ENCODE measurements around the gene SPNS2. TPM values are rescaled to one million over a fixed set of nuclear protein-coding genes. Genes with fewer than 3 reads are reported as not detected.

Gene SPNS2
- total and polyA plus RNA-seq, 2 of the 8 experiments (the other 6 are each of a cell fraction or from before 2014, with no cell fraction given): 1.2 to 1.5 TPM

DNA sequence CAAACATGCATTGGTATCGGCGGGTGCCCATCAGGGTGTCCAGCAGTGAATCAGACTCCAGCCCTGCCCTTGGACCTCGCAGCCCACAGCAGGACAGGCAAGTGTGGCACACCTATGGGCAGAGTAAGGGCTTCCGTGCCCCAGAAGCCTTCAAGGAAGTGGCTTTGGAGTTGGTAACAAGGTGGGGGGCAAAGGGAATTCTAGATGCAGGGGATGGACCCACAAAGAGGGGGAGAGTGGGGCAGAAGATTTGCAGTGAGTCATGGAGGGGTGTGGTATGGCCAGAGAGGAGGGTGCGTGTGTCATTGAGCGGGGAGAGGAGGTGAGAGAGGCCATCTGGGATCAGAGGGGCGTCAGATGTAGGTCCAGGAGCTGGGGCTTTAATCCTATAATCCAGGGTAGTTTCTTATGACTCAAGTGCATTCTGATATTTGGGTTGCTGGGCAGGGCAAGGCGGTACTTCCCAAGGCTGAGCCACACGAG is 8.5 kb upstream of the SPNS2 start:
- no peak overlapping the region for H3K9ac ChIP-seq (replicated peaks in 1 of 4; ENCODE audit: extremely low read depth in 1 of 4, low read depth in 3 of 4, low read length in 3 of 4)
- WGBS, 2 experiments (ENCODE audit: extremely low coverage in 1 of 2, insufficient coverage in 1 of 2, insufficient read length in 1 of 2, insufficient replicate concordance in 2 of 2, low coverage in 1 of 2, low lambda C conversion rate in 2 of 2, missing lambda C conversion rate in 1 of 2): 86% methylated on average over 9 of the region's 9 CpGs; no CpG with 5 or more reads in 1 of the 2 experiments
- H3K9me3 ChIP-seq (ENCODE audit: insufficient read depth in 2 of 2, low read depth in 1 of 2, low read length in 1 of 2): no peaks in the 10 kb centered on the region
- no peak overlapping the region for H4K5ac ChIP-seq (ENCODE audit: insufficient read length, low read depth, low read length)
- H3K4me2 ChIP-seq (ENCODE audit: insufficient read depth in 1 of 2, low read depth in 2 of 2, low read length in 2 of 2): no peak overlapping the region
- H2BK20ac ChIP-seq (ENCODE audit: low read length): no peak overlapping the region
- no peak overlapping the region for H2AFZ ChIP-seq (ENCODE audit: low read length)
- H2BK15ac ChIP-seq (ENCODE audit: low read length): no peak overlapping the region
- no peak overlapping the region for H2AK5ac ChIP-seq (ENCODE audit: low read depth, low read length)
- H3K56ac ChIP-seq (replicated peaks; ENCODE audit: insufficient read length, low read depth, low read length): no peak overlapping the region
- H3K14ac ChIP-seq (ENCODE audit: insufficient read length): no peak overlapping the region
- H2BK5ac ChIP-seq (ENCODE audit: low read depth, low read length): no peak overlapping the region
- no peak overlapping the region for H3K4me3 ChIP-seq (ENCODE audit: extremely low read depth in 1 of 4, insufficient read depth in 2 of 4, low read depth in 3 of 4, low read length in 4 of 4)
- H3K23me2 ChIP-seq (ENCODE audit: low read depth, low read length): no peaks in the 10 kb centered on the region
- H2BK120ac ChIP-seq (replicated peaks; ENCODE audit: low read depth, low read length): no peak overlapping the region
- H3K79me1 ChIP-seq (ENCODE audit: low read depth, low read length): no peaks in the 10 kb centered on the region
- no peak overlapping the region for H3K4ac ChIP-seq (replicated peaks; ENCODE audit: insufficient read length, low read depth, low read length)
- no peak overlapping the region for H4K8ac ChIP-seq (ENCODE audit: extremely low read depth, insufficient read depth, low read length)
- POLR2A ChIA-PET (ENCODE audit: partially characterized antibody): no interaction called here
- H2BK12ac ChIP-seq (ENCODE audit: low read depth, low read length): no peak overlapping the region
- H3K23ac ChIP-seq (ENCODE audit: insufficient read length): no peak overlapping the region
- no peaks in the 10 kb centered on the region for H3K27me3 ChIP-seq (replicated peaks in 1 of 4; ENCODE audit: control insufficient read depth in 3 of 4, extremely low read depth in 1 of 4, insufficient read depth in 3 of 4, low read length in 3 of 4)
- DNase-seq (ENCODE audit: low read depth in 1 of 2, low spot score in 2 of 2) (no peak), FAIRE-seq (no peak)
- no peak overlapping the region for H3K18ac ChIP-seq (ENCODE audit: extremely low read depth, low read length)
- no peaks in the 10 kb centered on the region for H3K36me3 ChIP-seq (ENCODE audit: control insufficient read depth in 2 of 4, insufficient read depth in 4 of 4, low read length in 3 of 4)
- CTCF ChIA-PET (ENCODE audit: partially characterized antibody): interaction anchor here (0.6 to 1.4 kb wide), 4 partner anchors 8 to 1559 kb away, joined by 3 to 4 read pairs (median 3); no protein-coding TSS in a partner anchor
- no peak overlapping the region for H4K91ac ChIP-seq (replicated peaks; ENCODE audit: insufficient read length, low read length)
- no peaks in the 10 kb centered on the region for H3K79me2 ChIP-seq (ENCODE audit: control insufficient read depth in 1 of 2, insufficient read depth in 2 of 2, low read length in 2 of 2)
- H3K4me1 ChIP-seq (replicated peaks in 1 of 4; ENCODE audit: control insufficient read depth in 3 of 4, insufficient read depth in 4 of 4, low read length in 3 of 4): peaks cover 0 to 3% (median 0%) of the 10 kb centered on the region in 4 experiments; a peak in 1 of 7 replicates
- no peaks in the 10 kb centered on the region for H4K20me1 ChIP-seq (replicated peaks in 1 of 2; ENCODE audit: control insufficient read depth in 1 of 2, insufficient read depth in 2 of 2, low read length in 2 of 2)
- H3K27ac ChIP-seq (ENCODE audit: low read depth, low read length): no peak overlapping the region
- no peak for TF ChIP-seq PHF8 (conservative IDR thresholded peaks at IDR 0.05; ENCODE audit: low read depth, low read length)
- TF ChIP-seq YY1 (IDR thresholded peaks at IDR 0.05; ENCODE audit: low read depth, low read length): no peak
- no peak for TF ChIP-seq POLR2A (IDR thresholded peaks at IDR 0.05; ENCODE audit: control extremely low read depth in 1 of 2, low read depth in 2 of 2, low read length in 2 of 2)
- TF ChIP-seq ASH2L (IDR thresholded peaks at IDR 0.05; ENCODE audit: low read length): no peak
- no peak for TF ChIP-seq ZNF274 (IDR thresholded peaks at IDR 0.05; ENCODE audit: borderline replicate concordance, extremely low read depth, low read length)
- no peak for TF ChIP-seq SAP30 (IDR thresholded peaks at IDR 0.05; ENCODE audit: insufficient read depth, insufficient replicate concordance, low read length)
- no peak for TF ChIP-seq HDAC2 (IDR thresholded peaks at IDR 0.05; ENCODE audit: borderline replicate concordance in 1 of 2, low read depth in 2 of 2, low read length in 2 of 2)
- no peak for TF ChIP-seq RNF2 (IDR thresholded peaks at IDR 0.05; ENCODE audit: borderline replicate concordance, low read depth, low read length, missing control alignments, poor library complexity, severe bottlenecking)
- no peak for TF ChIP-seq RAD21 (IDR thresholded peaks at IDR 0.05 in 1 of 2, conservative IDR thresholded peaks at IDR 0.05 in 1 of 2; ENCODE audit: low read depth in 2 of 2, low read length in 2 of 2)
- no peak for TF ChIP-seq SIN3A (conservative IDR thresholded peaks at IDR 0.05 in 1 of 2, IDR thresholded peaks at IDR 0.05 in 1 of 2; ENCODE audit: low read depth in 1 of 2, low read length in 2 of 2)
